Measurements from ENCODE around the gene BICD1.
"Not testable (repeated sequence)": the region's sequence is repeated elsewhere in the genome, so short reads cannot be mapped to it uniquely, and the experiment has no call there.

BICD1 gene

GRCh38 chr12:32146074-32146873, 39.6 kb downstream of the BICD1 start:
- no peak for DNase-seq

- no peak for DNase-seq
Measured at GRCh38 chr12:32148372-32148771, 41.7 kb downstream of the BICD1 start.

GRCh38 chr12:32149489-32149888, 42.8 kb downstream of the BICD1 start:
- DNase-seq: no peak

GRCh38 chr12:32151086-32151485, 44.4 kb downstream of the BICD1 start:
- no peak for DNase-seq

- no peak for DNase-seq
Measured at GRCh38 chr12:32151552-32151951, 44.9 kb downstream of the BICD1 start.

- DNase-seq: no peak
Measured at GRCh38 chr12:32155041-32155440, 48.4 kb downstream of the BICD1 start.

- DNase-seq: no peak
Measured at GRCh38 chr12:32155961-32156529, 49.4 kb downstream of the BICD1 start.

- no peak for DNase-seq
Measured at GRCh38 chr12:32158525-32158924, 51.9 kb downstream of the BICD1 start.

GRCh38 chr12:32159381-32159780, 52.7 kb downstream of the BICD1 start:
- no peak for DNase-seq

- DNase-seq: no peak
Measured at GRCh38 chr12:32159925-32160324, 53.3 kb downstream of the BICD1 start.

GRCh38 chr12:32161058-32161457, 54.4 kb downstream of the BICD1 start:
- no peak for DNase-seq

- no peak for DNase-seq
Measured at GRCh38 chr12:32163596-32163995, 56.9 kb downstream of the BICD1 start.

GRCh38 chr12:32166510-32166909, 59.9 kb downstream of the BICD1 start:
- no peak for DNase-seq

GRCh38 chr12:32170437-32170998, 63.9 kb downstream of the BICD1 start:
- DNase-seq: no peak

GRCh38 chr12:32171211-32171610, 64.6 kb downstream of the BICD1 start:
- DNase-seq: no peak

- DNase-seq: no peak
Measured at GRCh38 chr12:32176606-32177005, 70.0 kb downstream of the BICD1 start.

- no peak for DNase-seq
Measured at GRCh38 chr12:32178341-32179010, 71.8 kb downstream of the BICD1 start.

GRCh38 chr12:32179011-32179395, 72.4 kb downstream of the BICD1 start:
- DNase-seq: no peak

GRCh38 chr12:32181498-32182175, 75.0 kb downstream of the BICD1 start:
- no peak for DNase-seq

GRCh38 chr12:32183650-32184049, 77.0 kb downstream of the BICD1 start:
- no peak for DNase-seq

GRCh38 chr12:32187127-32187526, 80.5 kb downstream of the BICD1 start:
- not testable (repeated sequence) for DNase-seq

GRCh38 chr12:32191445-32191844, 84.8 kb downstream of the BICD1 start:
- DNase-seq: no peak
